Amniotic stem cell (primary cell): ENCODE measurements around the gene NAB1.
"Not testable (repeated sequence)": the region's sequence is repeated elsewhere in the genome, so short reads cannot be mapped to it uniquely, and the experiment has no call there.

Source experiments
- DNase-seq: peaks from one replicate; lab custom pipeline; 2025; lab: John Stamatoyannopoulos, UW

The NAB1 gene

GRCh38 chr2:190670182-190670946, 21.5 kb downstream of the NAB1 start:
- DNase-seq = no peak

DNA sequence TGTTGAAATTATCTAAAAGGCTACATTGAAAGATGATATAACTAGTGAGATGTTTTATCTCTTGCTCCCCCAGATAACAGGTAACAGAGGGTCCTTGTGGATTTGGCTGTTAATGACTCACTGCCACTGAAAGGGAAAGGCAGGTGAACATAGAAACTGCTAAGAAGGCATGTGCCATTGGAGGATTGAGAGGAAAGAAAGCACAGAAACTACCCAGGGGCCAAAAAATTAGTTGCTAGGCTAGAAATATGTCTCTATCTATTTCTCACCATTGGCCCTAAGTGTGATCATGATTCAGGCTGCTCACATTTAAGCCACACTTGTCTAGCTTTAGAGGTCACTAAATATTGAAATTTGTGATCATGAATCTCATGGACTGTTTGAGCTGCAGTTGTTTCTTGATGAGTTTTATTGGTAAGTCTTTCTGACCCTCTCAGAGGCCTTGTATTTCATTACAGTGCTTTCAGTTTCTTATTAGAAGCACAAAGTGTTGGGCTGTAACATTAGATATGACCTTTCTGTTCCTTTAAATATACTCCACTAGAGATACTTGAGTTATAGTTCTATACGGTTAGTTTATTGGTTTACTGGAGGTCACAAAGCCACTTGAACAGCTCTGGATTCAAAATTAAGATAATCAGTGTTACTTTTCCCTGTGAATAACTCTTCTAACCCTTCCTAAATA, 26.2 kb downstream of the NAB1 start:
- DNase-seq = no peak

DNA sequence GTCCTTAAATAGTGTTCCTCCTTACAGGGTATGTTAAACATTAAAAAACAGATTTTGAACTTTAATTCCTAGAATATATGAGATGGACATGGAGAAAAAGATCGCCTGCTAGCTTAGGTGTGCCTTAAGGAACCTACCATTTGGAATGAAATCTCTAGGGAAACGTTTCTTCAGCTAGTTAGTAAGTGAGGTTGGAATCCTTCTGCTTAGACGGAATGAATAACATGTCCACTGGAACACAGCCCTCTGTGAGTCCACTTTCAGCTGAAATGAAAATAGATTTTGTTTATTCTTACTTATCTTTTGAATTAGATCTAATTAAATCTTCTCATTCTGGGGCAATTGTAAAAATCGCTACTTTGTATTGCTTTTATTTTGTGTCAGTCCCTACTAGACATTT, 28.4 kb downstream of the NAB1 start:
- DNase-seq = no peak

DNA sequence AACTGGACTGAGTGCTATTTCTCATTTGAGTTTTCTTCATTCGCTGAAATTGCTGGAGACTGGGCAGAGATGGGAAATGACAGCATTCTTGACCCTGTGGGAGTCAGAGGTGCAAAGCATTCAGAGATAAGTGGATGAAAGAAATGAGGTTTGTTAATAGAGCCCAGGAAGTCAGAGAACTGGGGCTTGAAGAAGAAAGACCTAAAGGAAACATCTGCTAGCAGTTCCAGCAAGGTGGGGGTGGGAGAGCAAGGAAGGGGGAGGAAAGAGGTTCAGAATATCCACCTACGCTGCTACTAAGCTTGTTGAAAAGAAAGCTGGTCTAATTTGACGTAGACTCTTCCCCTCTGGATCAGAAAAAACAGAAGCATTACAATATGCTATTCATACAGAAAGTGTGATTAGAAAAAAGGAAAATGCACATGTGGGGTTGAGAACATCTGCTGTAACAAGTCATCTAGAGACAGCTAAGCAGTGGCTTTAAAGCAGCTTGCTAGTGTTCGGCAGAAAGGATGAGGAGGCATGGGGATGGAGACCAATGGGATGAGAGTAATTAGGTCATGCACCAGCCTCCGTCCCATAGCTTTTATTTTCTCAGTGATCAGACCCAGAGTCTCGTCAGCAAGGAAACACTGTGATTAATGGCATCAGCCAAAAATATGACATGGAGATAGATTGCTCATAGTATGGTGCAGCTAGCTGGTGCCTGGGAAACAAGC, 29.7 kb downstream of the NAB1 start:
- DNase-seq = no peak

DNA sequence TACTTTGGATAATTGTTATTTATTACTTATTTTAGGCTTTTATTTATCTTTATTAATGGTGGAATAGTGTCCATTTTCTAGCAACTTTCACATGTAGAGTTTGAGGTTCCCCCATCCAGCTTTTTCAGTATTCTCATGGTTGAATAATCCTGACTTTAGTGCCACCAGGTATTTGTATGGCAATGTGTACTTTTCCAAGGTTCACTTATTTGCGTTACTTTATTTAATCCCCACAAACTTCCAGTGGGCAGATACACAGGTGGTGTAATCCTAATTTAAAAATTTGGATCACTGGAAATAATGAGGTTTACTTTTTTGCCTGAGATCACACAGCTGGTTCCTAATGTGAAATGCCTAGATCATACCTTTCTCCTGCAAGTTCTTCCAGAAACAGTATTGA, 30.5 kb downstream of the NAB1 start:
- DNase-seq = no peak

GRCh38 chr2:190679813-190680591, 31.1 kb downstream of the NAB1 start:
- DNase-seq = no peak

- DNase-seq = no peak
Observed at GRCh38 chr2:190682168-190682567, 33.3 kb downstream of the NAB1 start.

- DNase-seq = no peak
Observed at GRCh38 chr2:190683802-190684201, 34.9 kb downstream of the NAB1 start.

GRCh38 chr2:190684931-190685330, 36.0 kb downstream of the NAB1 start:
- no peak for DNase-seq

DNA sequence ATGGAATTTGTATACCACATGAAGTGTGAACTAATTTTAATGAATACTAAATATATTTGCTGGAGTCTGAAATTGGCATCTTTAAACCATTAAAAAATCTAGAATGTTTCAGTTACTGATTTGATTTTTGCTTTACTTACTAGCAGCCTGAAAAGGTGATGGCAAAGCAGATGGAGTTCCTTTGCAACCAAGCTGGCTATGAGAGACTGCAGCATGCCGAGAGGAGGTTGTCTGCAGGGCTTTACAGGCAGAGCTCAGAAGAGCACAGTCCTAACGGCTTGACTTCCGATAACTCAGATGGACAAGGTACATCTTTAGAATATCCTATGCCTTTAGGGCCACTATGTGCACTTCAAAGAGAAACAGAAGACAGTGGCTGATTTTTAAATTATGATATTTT, 36.5 kb downstream of the NAB1 start:
- DNase-seq = no peak

- no peak for DNase-seq
Observed at GRCh38 chr2:190693533-190694232, 44.8 kb downstream of the NAB1 start.

- no peak for DNase-seq
Observed at GRCh38 chr2:190694479-190694878, 45.6 kb downstream of the NAB1 start.

GRCh38 chr2:190695739-190696138, 46.9 kb downstream of the NAB1 start:
- DNase-seq = no peak

DNA sequence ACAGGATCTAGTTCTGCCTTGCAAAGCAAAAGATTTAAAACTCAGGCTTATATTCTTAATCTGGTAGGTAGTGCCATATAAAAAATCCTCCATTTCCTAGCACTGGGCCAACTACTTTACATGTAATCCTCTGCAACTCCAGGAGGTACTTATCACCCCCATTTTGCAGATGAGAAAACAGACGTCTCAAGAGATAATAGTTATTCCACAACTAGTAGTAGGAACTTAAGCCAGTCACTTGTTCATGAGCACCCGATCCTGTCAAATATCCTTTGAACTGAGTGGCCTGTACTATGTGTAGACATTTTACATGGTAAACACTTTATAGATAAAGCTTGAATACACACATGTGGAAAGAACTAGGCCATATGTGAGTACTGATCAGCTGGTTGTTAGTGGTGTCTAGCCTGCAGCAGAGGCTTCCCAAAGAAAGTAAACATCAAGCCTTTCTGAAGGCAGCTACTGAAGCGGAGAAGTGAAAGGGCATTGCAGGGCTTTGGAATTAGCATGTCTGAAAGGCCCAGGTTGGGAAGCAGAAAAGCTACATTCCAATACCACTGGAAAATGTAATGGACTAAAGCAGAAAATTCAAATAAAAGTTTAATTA, 48.0 kb downstream of the NAB1 start:
- no peak for DNase-seq

DNA sequence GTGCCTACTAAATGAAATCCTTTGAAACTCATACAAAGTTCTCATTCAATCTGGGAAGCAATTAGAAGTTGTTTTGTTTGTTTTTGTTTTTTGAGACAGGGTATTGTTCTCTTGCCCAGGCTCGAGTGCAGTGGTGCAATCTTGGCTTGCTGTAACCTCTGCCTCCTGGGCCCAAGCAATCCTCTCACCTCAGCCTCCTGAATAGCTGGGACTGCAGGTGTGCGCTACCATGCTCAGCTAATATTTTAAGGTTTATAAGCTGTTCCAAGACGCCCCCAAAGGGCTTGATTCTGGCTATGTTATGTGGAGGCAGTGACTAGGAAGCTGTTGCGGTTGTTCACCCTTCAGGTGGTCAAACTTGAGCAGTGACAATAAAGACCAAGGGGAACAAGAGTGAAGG, 48.5 kb downstream of the NAB1 start:
- no peak for DNase-seq

- no peak for DNase-seq
Observed at GRCh38 chr2:190698895-190699294, 50.0 kb downstream of the NAB1 start.

- DNase-seq = no peak
Observed at GRCh38 chr2:190701586-190701985, 52.7 kb downstream of the NAB1 start.

GRCh38 chr2:190705280-190705679, 56.4 kb downstream of the NAB1 start:
- DNase-seq = no peak

GRCh38 chr2:190707726-190708125, 58.8 kb downstream of the NAB1 start:
- no peak for DNase-seq

GRCh38 chr2:190708650-190709049, 59.8 kb downstream of the NAB1 start:
- DNase-seq = not testable (repeated sequence)

DNA sequence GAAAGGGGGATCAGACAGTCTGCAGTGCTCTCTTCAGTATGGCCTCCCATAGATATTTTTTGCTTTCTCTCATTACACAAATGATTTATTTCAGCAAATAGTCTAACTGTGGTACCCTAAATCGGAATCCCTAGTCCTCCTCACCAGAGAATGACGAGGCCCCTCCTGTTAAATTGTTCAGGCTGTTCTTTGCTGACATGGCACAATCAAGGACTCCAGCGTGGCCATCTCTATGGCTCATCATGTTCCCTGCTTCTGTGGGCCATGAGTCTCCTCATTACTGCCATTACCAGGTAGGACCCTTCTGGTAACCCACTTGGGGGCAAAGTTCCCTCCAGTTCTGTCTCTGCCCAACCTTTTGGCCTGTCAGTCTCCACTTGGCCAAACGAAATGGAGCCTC, 62.2 kb downstream of the NAB1 start:
- DNase-seq = no peak
